DOHH2 (cell line): Measurements from ENCODE around the gene ETFRF1.

Experiments
- H3F3A ChIP-seq: fragments of 200-600 bp; sonication (generic), shearing (Covaris generic); 2 replicates; pipeline ENCODE4 v1.6.0; 2016; ENCODE audit warnings: antibody characterized with exemption, mild to moderate bottlenecking; ENCODE audit not compliant: control insufficient read depth, insufficient read depth
- H3K27ac ChIP-seq: fragments of 200-600 bp; sonication (generic); 2 replicates; pipeline ENCODE4 v1.5.1; 2014; ENCODE audit warnings: low read depth, mild to moderate bottlenecking, low read length, moderate library complexity
- H3K27me3 ChIP-seq: fragments of 200-600 bp; sonication (generic); 2 replicates; pipeline ENCODE4 v1.6.1; 2014; ENCODE audit warnings: mild to moderate bottlenecking, low read length, mixed read lengths; ENCODE audit not compliant: control insufficient read depth
- H3K36me3 ChIP-seq: fragments of 200-600 bp; sonication (generic); 2 replicates; pipeline ENCODE4 v1.6.1; 2014; ENCODE audit warnings: mild to moderate bottlenecking, low read length, moderate library complexity, mixed read lengths; ENCODE audit not compliant: control insufficient read depth
- H3K4me1 ChIP-seq: fragments of 200-600 bp; sonication (generic); 2 replicates; pipeline ENCODE4 v1.6.1; 2014; ENCODE audit warnings: mild to moderate bottlenecking, low read length, mixed read lengths; ENCODE audit not compliant: control insufficient read depth
- H3K4me2 ChIP-seq: fragments of 200-600 bp; sonication (generic); 2 replicates; pipeline ENCODE4 v1.6.0; 2014; ENCODE audit warnings: mild to moderate bottlenecking, low read length, moderate library complexity
- H3K4me3 ChIP-seq: fragments of 200-600 bp; sonication (generic); 2 replicates; pipeline ENCODE4 v1.5.1; 2014; ENCODE audit warnings: mild to moderate bottlenecking, low read length, mixed read lengths
- H3K79me2 ChIP-seq: fragments of 200-600 bp; sonication (generic); 2 replicates; pipeline ENCODE4 v1.6.1; 2014; ENCODE audit warnings: mild to moderate bottlenecking, low read length, mixed read lengths; ENCODE audit not compliant: control insufficient read depth
- H3K9me2 ChIP-seq: fragments of 200-600 bp; sonication (generic); replicated peaks from 2 replicates; pipeline ENCODE4 v1.6.1; 2014; ENCODE audit warnings: mild to moderate bottlenecking, low read length, mixed read lengths; ENCODE audit not compliant: control insufficient read depth
- H3K9me3 ChIP-seq: fragments of 200-600 bp; sonication (generic); 2 replicates; pipeline ENCODE4 v1.6.1; 2014; ENCODE audit warnings: antibody characterized with exemption, low read length, mixed read lengths; ENCODE audit not compliant: control insufficient read depth, insufficient read depth
- H4K20me1 ChIP-seq: fragments of 200-600 bp; sonication (generic); 2 replicates; pipeline ENCODE4 v1.6.0; 2014; ENCODE audit warnings: low read depth, mild to moderate bottlenecking, antibody characterized with exemption, low read length, moderate library complexity; ENCODE audit not compliant: control insufficient read depth, insufficient read depth
- CTCF ChIP-seq: fragments of 200-600 bp; sonication (generic); IDR thresholded peaks from one replicate; pipeline ENCODE4 v1.5.1; 2014; ENCODE audit warnings: antibody characterized with exemption, mild to moderate bottlenecking, low read depth, low read length; ENCODE audit not compliant: poor library complexity, severe bottlenecking
- EZH2phosphoT487 ChIP-seq: fragments of 200-600 bp; sonication (generic); IDR thresholded peaks from 2 replicates; pipeline ENCODE4 v1.6.1; 2017; ENCODE audit warnings: borderline replicate concordance, mild to moderate bottlenecking, antibody characterized with exemption, low read length, moderate library complexity, mixed read lengths

The ETFRF1 gene

GRCh38 chr12:25152055-25152454, 43.0 kb upstream of the ETFRF1 start:
- 0 out of 2 replicates have a peak, but pooled peaks cover 4% of the 10 kb centered on the region for H3F3A ChIP-seq
- H4K20me1 ChIP-seq, result no peaks in the 10 kb centered on the region
- no peak overlapping the region for H3K4me3 ChIP-seq
- no peak overlapping the region for H3K27ac ChIP-seq
- no peaks in the 10 kb centered on the region for H3K36me3 ChIP-seq
- TF ChIP-seq EZH2phosphoT487, result no peak
- TF ChIP-seq CTCF, result no peak
- peak overlapping the region; percentile 12; the same call in 1 of the 2 replicates for H3K4me2 ChIP-seq
- H3K4me1 ChIP-seq, result peaks cover 47% of the 10 kb centered on the region
- H3K9me2 ChIP-seq, result no peaks in the 10 kb centered on the region
- H3K79me2 ChIP-seq, result no peaks in the 10 kb centered on the region
- no peaks in the 10 kb centered on the region for H3K27me3 ChIP-seq
- no peaks in the 10 kb centered on the region for H3K9me3 ChIP-seq

GRCh38 chr12:25155022-25155576, 39.9 kb upstream of the ETFRF1 start:
- H3F3A ChIP-seq, result peaks cover 6% of the 10 kb centered on the region
- H3K9me2 ChIP-seq, result no peaks in the 10 kb centered on the region
- H3K79me2 ChIP-seq, result no peaks in the 10 kb centered on the region
- peak overlapping the region; percentile 3; the same call in 1 of the 2 replicates for H3K27ac ChIP-seq
- H4K20me1 ChIP-seq, result no peaks in the 10 kb centered on the region
- peaks cover 67% of the 10 kb centered on the region for H3K4me1 ChIP-seq
- H3K9me3 ChIP-seq, result peaks cover 4% of the 10 kb centered on the region; the same call in 1 of the 2 replicates
- H3K4me2 ChIP-seq, result peak overlapping the region; percentile 65
- TF ChIP-seq EZH2phosphoT487 (no peak), CTCF (peak; percentile 77)
- H3K4me3 ChIP-seq, result peak overlapping the region; percentile 41
- no peaks in the 10 kb centered on the region for H3K36me3 ChIP-seq
- no peaks in the 10 kb centered on the region for H3K27me3 ChIP-seq

- Histone ChIP-seq H3K36me3 (no peaks in the 10 kb centered on the region), H3K27ac (no peak overlapping the region), H3K79me2 (no peaks in the 10 kb centered on the region), H3K9me2 (no peaks in the 10 kb centered on the region), H3K4me1 (peaks cover 73% of the 10 kb centered on the region), H3K4me2 (no peak overlapping the region), H3F3A (peaks cover 2% of the 10 kb centered on the region), H3K27me3 (no peaks in the 10 kb centered on the region), H4K20me1 (no peaks in the 10 kb centered on the region), H3K4me3 (no peak overlapping the region), H3K9me3 (peaks cover 4% of the 10 kb centered on the region; the same call in 1 of the 2 replicates)
- TF ChIP-seq CTCF, result no peak
- TF ChIP-seq EZH2phosphoT487, result no peak
Observed at GRCh38 chr12:25156061-25156460, 39.0 kb upstream of the ETFRF1 start.
